Endothelial cell of umbilical vein (primary cell): ENCODE results near the gene TSPEAR. TPM values are rescaled to one million over a fixed set of nuclear protein-coding genes. Genes with fewer than 3 reads are reported as not detected.
"Not testable (repeated sequence)": the region's sequence is repeated elsewhere in the genome, so short reads cannot be mapped to it uniquely, and the experiment has no call there.

Experiments used
- BruUV-seq: library from RNA; stranded (reverse); fragments of 400-500 nt; replicated peaks from 2 replicates; lab custom pipeline; 2021; lab: Mats Ljungman, UMichigan
- CTCF ChIA-PET: fragments of 300-600, 350-600 bp; sonication (Branson Sonifier 250); formaldehyde crosslinking; loops from one replicate; lab custom pipeline; 2021; ENCODE audit warnings: antibody characterized with exemption, inconsistent platforms; lab: Charles Lee
- POLR2A ChIA-PET: fragments of 300-600, 350-600 bp; sonication (Branson Sonifier 250); formaldehyde crosslinking; loops from one replicate; lab custom pipeline; 2021; ENCODE audit warnings: antibody characterized with exemption, inconsistent platforms; lab: Charles Lee
- DNase-seq: peaks from one replicate; pipeline ENCODE4 v3.0.0-alpha.2; 2011; ENCODE audit warnings: low read depth, low spot score
- FAIRE-seq: peaks from 2 replicates; lab custom pipeline; 2011; peaks lifted over from hg19 to GRCh38; lab: Jason Lieb, UNC
- H2AFZ ChIP-seq: 2 replicates; pipeline ENCODE4 v1.6.0; 2012; ENCODE audit warnings: low read depth, low read length, control low read depth, inconsistent platforms
- H3K27ac ChIP-seq: 2 replicates; pipeline ENCODE4 v1.5.1; 2011; ENCODE audit warnings: low read depth, mild to moderate bottlenecking, control low read depth, low read length, moderate library complexity; ENCODE audit not compliant: insufficient read depth
- H3K27me3 ChIP-seq, 2 experiments: 2 replicates each; pipeline versions ENCODE4 v1.6.0 to v1.6.1; 2011; ENCODE audit warnings: low read length in 2 of 2, mixed read lengths in 1 of 2; ENCODE audit not compliant: control insufficient read depth in 2 of 2, insufficient read depth in 2 of 2
- H3K36me3 ChIP-seq, 2 experiments: 2 replicates in 1 of 2; 3 replicates in 1 of 2; pipeline ENCODE4 v1.5.1; 2011; ENCODE audit warnings: low read length in 2 of 2, mild to moderate bottlenecking in 1 of 2, moderate library complexity in 1 of 2; ENCODE audit not compliant: control insufficient read depth in 2 of 2, insufficient read depth in 2 of 2; ENCODE audit errors: extremely low read depth in 1 of 2
- H3K4me1 ChIP-seq: 3 replicates; pipeline ENCODE4 v1.5.1; 2011; ENCODE audit warnings: mild to moderate bottlenecking, low read length; ENCODE audit not compliant: control insufficient read depth, insufficient read depth; ENCODE audit errors: extremely low read depth
- H3K4me2 ChIP-seq: 2 replicates; pipeline ENCODE4 v1.6.1; 2011; ENCODE audit warnings: low read length, control low read depth, mixed read lengths; ENCODE audit not compliant: insufficient read depth
- H3K4me3 ChIP-seq, 3 experiments: fragments of 200-600 bp in 1 of 3; sonication (generic), shearing (Covaris generic) in 1 of 3; replicated peaks in 1 of 3; 2 replicates each; pipeline ENCODE4 v1.5.1; 2011 to 2016; ENCODE audit warnings: control low read depth in 3 of 3, low read length in 3 of 3, mild to moderate bottlenecking in 2 of 3, inconsistent platforms in 1 of 3, low read depth in 1 of 3, moderate library complexity in 1 of 3; ENCODE audit not compliant: insufficient read depth in 1 of 3
- H3K79me2 ChIP-seq: 2 replicates; pipeline ENCODE4 v1.6.0; 2012; ENCODE audit warnings: low read length, inconsistent platforms; ENCODE audit not compliant: control insufficient read depth, insufficient read depth
- H3K9ac ChIP-seq: replicated peaks from 2 replicates; pipeline ENCODE3; 2011; ENCODE audit warnings: low read length, control low read depth; ENCODE audit not compliant: insufficient read depth; ENCODE audit errors: extremely low read depth
- H3K9me1 ChIP-seq: replicated peaks from 3 replicates; pipeline ENCODE4 v1.6.0; 2011; ENCODE audit warnings: mild to moderate bottlenecking, low read length; ENCODE audit not compliant: control insufficient read depth, insufficient read depth; ENCODE audit errors: extremely low read depth
- H3K9me3 ChIP-seq: replicated peaks from 2 replicates; pipeline ENCODE4 v1.5.1; 2012; ENCODE audit warnings: low read length, inconsistent platforms; ENCODE audit not compliant: control insufficient read depth, insufficient read depth
- H4K20me1 ChIP-seq: replicated peaks from 2 replicates; pipeline ENCODE3; 2011; ENCODE audit warnings: mild to moderate bottlenecking, low read length; ENCODE audit not compliant: control insufficient read depth, insufficient read depth; ENCODE audit errors: extremely low read depth
- EZH2 ChIP-seq: IDR thresholded peaks from 2 replicates; pipeline ENCODE4 v1.6.1; 2012; ENCODE audit warnings: borderline replicate concordance, low read depth, mild to moderate bottlenecking, moderate library complexity, low read length, inconsistent platforms; ENCODE audit not compliant: severe bottlenecking
- FOS ChIP-seq: IDR thresholded peaks from 2 replicates; pipeline ENCODE4 v1.6.1; 2011; ENCODE audit warnings: mild to moderate bottlenecking, low read length, moderate library complexity, borderline replicate concordance; ENCODE audit not compliant: insufficient read depth
- GATA2 ChIP-seq: IDR thresholded peaks from 2 replicates; pipeline ENCODE4 v1.7.0; 2011; ENCODE audit warnings: low read depth, mild to moderate bottlenecking, moderate library complexity, mixed read lengths, low read length; ENCODE audit not compliant: insufficient read length, insufficient read depth
- JUN ChIP-seq: IDR thresholded peaks from 2 replicates; pipeline ENCODE4 v1.6.1; 2011; ENCODE audit warnings: borderline replicate concordance, low read depth; ENCODE audit not compliant: insufficient read length, insufficient read depth
- MYC ChIP-seq: IDR thresholded peaks from one replicate; pipeline ENCODE4 v1.6.1; 2011; ENCODE audit warnings: mild to moderate bottlenecking, low read depth, low read length
- POLR2A ChIP-seq: IDR thresholded peaks from 2 replicates; pipeline ENCODE4 v1.6.1; 2012; ENCODE audit warnings: low read depth, mild to moderate bottlenecking, control low read depth, low read length
- POLR2AphosphoS5 ChIP-seq: IDR thresholded peaks from 2 replicates; pipeline ENCODE4 v1.6.1; 2012; ENCODE audit warnings: low read depth, mild to moderate bottlenecking, control low read depth, low read length, moderate library complexity; ENCODE audit not compliant: insufficient read depth
- dilution Hi-C: fragments of 300-500 bp; cut with MboI; formaldehyde crosslinking; loops from one replicate; pipeline ENCODE4 v1.15.0; 2019; ENCODE audit warnings: low sequenced_read_pairs; ENCODE audit not compliant: extremely low pct_ligation_motif_present
- intact Hi-C: fragments of 100-400 bp; cut with micrococcal nuclease; formaldehyde crosslinking; loops from one replicate; pipeline ENCODE4 v1.10.0; 2022
- polyA plus RNA-seq, 4 experiments: library from polyadenylated mRNA; depleted of rRNA in 3 of 4; stranded (reverse) in 3 of 4; unstranded in 1 of 4; fragments of >200 nt; gene quantifications; 2 replicates each; pipeline versions ENCODE4 v1.2.1 to v1.2.3, GENCODE V29; 2011 to 2012; ENCODE audit warnings: missing spikeins in 1 of 4
- total RNA-seq: library from RNA; stranded (reverse); gene quantifications from 2 replicates; pipeline ENCODE4 v1.2.3, GENCODE V29; 2021
- TF ChIP-seq, protein P1 (sequence below), 2 donors: IDR thresholded peaks; 1 replicate in 1 of 2; 2 replicates in 1 of 2; pipeline ENCODE4 v1.5.1; 2011; ENCODE audit warnings: low read length in 2 of 2, mild to moderate bottlenecking in 2 of 2, moderate library complexity in 2 of 2, control low read depth in 1 of 2, inconsistent platforms in 1 of 2, low read depth in 1 of 2; ENCODE audit not compliant: insufficient read depth in 1 of 2; ENCODE audit errors: extremely low read depth in 1 of 2
- TF ChIP-seq, protein P2 (sequence below): IDR thresholded peaks from 2 replicates; pipeline ENCODE4 v1.6.1; 2011; ENCODE audit not compliant: insufficient read depth, insufficient read length

TSPEAR gene
- total and polyA plus RNA-seq, 2 donors (not counting 3 experiments of a cell fraction or from before 2014, with no cell fraction given): 0.01 TPM; not detected in 1

DNA sequence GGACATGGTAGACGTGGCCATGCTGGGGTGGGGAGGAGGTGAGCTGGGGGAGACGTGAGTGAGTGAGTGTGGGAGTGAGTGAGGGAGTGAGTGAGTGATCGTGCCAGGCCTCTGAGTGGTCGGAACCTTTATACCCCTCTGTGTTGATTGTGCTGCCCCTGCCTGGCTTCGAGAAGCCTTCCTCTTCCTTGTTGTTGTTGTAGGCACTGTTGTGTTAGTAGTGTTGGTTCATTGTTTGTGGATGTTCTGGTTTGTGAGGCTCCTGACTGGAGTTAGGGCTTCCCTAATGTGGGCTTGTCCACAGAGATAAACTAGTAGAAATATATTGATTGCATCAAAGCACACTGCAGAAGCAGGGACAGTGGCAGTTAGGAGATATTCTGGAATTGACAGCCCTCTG, 152.7 kb downstream of the TSPEAR start, which contains the start of gene KRTAP10-3:
Gene KRTAP10-3, minus strand, starts transcription at position 101 of the 400 bp plus-strand sequence. Its CDS starts 80 bp downstream, at position 21.
- peaks cover 0 to 3% of the 10 kb centered on the region in 2 experiments for H3K27me3 ChIP-seq
- intact Hi-C loops: no loop called here
- no peaks in the 10 kb centered on the region for H3K9me1 ChIP-seq
- dilution Hi-C loops: no loop called here
- no TSS peak for BruUV-seq
- H3K36me3 ChIP-seq: no peaks in the 10 kb centered on the region
- no peak within 1 kb of the TSS for H3K27ac ChIP-seq
- ChIA-PET POLR2A (no interaction called here), CTCF (no interaction called here)
- H4K20me1 ChIP-seq: no peaks in the 10 kb centered on the region
- no peak within 1 kb of the TSS for H3K9ac ChIP-seq
- H3K4me1 ChIP-seq: no peaks in the 10 kb centered on the region
- no peaks in the 10 kb centered on the region for H3K79me2 ChIP-seq
- DNase-seq (no peak), FAIRE-seq (no peak)
- H3K4me2 ChIP-seq: no peak within 1 kb of the TSS
- no peak for TF ChIP-seq EZH2
- TF ChIP-seq POLR2A: no peak
- no peak for TF ChIP-seq MYC
- TF ChIP-seq POLR2AphosphoS5: no peak
- TF ChIP-seq FOS: no peak
- TF ChIP-seq GATA2: no peak
- no peak for TF ChIP-seq JUN
- TF ChIP-seq, protein P1, sequence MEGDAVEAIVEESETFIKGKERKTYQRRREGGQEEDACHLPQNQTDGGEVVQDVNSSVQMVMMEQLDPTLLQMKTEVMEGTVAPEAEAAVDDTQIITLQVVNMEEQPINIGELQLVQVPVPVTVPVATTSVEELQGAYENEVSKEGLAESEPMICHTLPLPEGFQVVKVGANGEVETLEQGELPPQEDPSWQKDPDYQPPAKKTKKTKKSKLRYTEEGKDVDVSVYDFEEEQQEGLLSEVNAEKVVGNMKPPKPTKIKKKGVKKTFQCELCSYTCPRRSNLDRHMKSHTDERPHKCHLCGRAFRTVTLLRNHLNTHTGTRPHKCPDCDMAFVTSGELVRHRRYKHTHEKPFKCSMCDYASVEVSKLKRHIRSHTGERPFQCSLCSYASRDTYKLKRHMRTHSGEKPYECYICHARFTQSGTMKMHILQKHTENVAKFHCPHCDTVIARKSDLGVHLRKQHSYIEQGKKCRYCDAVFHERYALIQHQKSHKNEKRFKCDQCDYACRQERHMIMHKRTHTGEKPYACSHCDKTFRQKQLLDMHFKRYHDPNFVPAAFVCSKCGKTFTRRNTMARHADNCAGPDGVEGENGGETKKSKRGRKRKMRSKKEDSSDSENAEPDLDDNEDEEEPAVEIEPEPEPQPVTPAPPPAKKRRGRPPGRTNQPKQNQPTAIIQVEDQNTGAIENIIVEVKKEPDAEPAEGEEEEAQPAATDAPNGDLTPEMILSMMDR (IDR thresholded peaks at IDR 0.05; ENCODE audit: extremely low read depth in 1 of 2, insufficient read depth in 1 of 2, low read depth in 1 of 2, low read length in 2 of 2): no peak
- TF ChIP-seq, protein P2, sequence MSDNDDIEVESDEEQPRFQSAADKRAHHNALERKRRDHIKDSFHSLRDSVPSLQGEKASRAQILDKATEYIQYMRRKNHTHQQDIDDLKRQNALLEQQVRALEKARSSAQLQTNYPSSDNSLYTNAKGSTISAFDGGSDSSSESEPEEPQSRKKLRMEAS: no peak
- no peak within 1 kb of the TSS for H2AFZ ChIP-seq
- H3K9me3 ChIP-seq: no peaks in the 10 kb centered on the region
- H3K4me3 ChIP-seq: no peak within 1 kb of the TSS

DNA sequence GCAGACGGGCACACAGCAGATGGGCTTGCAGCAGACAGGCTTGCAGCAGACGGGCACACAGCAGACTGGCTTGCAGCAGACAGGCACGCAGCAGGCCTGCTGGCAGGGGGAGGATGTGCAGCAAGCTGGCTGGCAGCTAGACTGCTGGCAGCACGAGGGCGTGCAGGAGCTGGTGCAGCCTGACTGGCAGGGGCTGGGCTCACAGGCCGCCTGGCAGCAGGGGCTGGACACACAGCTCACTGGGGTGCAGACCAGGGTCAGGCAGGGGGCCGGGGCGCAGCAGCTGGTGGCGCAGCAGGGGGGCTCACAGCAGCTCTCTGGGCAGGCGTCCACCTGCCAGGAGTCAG, 153.1 kb downstream of the TSPEAR start:
- dilution Hi-C loops, H3K9ac ChIP-seq, FAIRE-seq, H4K20me1 ChIP-seq, H3K4me1 ChIP-seq, H3K9me1 ChIP-seq, H3K4me3 ChIP-seq, intact Hi-C loops, H3K27me3 ChIP-seq, CTCF ChIA-PET, H3K9me3 ChIP-seq, H3K79me2 ChIP-seq, H3K27ac ChIP-seq, H3K4me2 ChIP-seq, H3K36me3 ChIP-seq, H2AFZ ChIP-seq, BruUV-seq, DNase-seq, POLR2A ChIA-PET: not testable (repeated sequence)
